ENCODE data around the gene FBXO39. TPM values are rescaled to one million over a fixed set of nuclear protein-coding genes. Genes with fewer than 3 reads are reported as not detected.
A peak's percentile ranks its signal among the peaks of the same experiment; 100 is the strongest.

Gene FBXO39
- total RNA-seq, 2 donors from 2014 or later, result 0.18 to 0.29 TPM

GRCh38 chr17:6789146-6789545 lies 13.1 kb downstream of the FBXO39 start:
- Mint-ChIP-seq H3K27me3 (ENCODE audit: insufficient read depth) (peaks cover 77% of the 10 kb centered on the region), H3K36me3 (ENCODE audit: low read depth) (no peaks in the 10 kb centered on the region)
- WGBS, 2 experiments (ENCODE audit: insufficient coverage in 1 of 2, insufficient read length in 1 of 2), result 80 to 93% methylated on average over 1 to 4 of the region's 4 CpGs

DNA sequence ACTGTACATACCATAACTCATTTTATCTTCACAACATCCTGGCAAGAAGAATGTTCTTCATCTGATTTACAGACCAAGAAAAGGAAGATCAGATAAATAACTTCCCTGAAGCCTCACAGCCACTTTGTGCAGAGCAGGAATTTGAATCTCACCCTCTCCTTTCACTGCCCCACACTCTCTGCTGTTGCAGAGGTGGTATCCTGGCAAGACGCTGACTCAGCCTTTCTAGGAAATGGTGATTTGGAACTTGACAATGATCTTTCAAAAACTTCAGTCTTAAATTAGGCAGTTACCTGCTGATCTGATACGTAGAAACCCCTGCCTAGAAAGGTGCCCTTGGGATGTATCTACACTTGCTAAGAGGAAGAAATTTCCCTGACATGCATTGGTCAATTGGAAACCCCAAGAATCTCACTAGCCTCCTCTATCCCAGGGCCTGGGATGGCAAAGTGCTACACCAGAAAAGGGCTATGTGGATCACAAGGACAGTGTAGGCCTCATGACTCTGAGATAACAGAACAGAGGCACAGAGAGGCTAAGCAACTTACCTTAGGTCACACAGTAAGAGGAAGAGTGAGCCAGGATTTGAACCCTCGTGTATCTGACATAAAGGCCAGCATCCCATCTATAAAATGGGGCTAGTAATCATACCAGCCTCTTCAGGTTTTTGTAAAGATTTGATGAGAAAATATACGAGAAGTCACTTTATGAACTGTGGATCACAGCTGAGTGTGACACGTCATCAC lies 17.9 kb downstream of the FBXO39 start:
- H3K4me3 ChIP-seq (ENCODE audit: low read length), result no peak overlapping the region
- H3K27me3 ChIP-seq (ENCODE audit: control insufficient read depth, insufficient read depth, low read length, poor library complexity, severe bottlenecking), result peaks cover 40% of the 10 kb centered on the region
- WGBS, 2 experiments (ENCODE audit: insufficient coverage in 1 of 2, insufficient read length in 1 of 2), result 82 to 89% methylated on average over 5 of the region's 5 CpGs
- Mint-ChIP-seq H3K27me3 (ENCODE audit: insufficient read depth) (peaks cover 50% of the 10 kb centered on the region), H3K4me3 (no peak overlapping the region), H3K27ac (no peak overlapping the region), H3K9me3 (no peaks in the 10 kb centered on the region), H3K36me3 (ENCODE audit: low read depth) (no peaks in the 10 kb centered on the region), H3K4me1 (peaks cover 40% of the 10 kb centered on the region)
- no peak overlapping the region for H3K9ac ChIP-seq (ENCODE audit: extremely low read depth, low read length, poor library complexity, severe bottlenecking)
- no peak overlapping the region for H3K27ac ChIP-seq (ENCODE audit: low read depth, low read length)
- DNase-seq, result no peak
- peaks cover 11% of the 10 kb centered on the region for H3K4me1 ChIP-seq (ENCODE audit: control insufficient read depth, insufficient read depth, low read length)
- no peaks in the 10 kb centered on the region for H3K9me3 ChIP-seq (ENCODE audit: control insufficient read depth, low read length)
- TF ChIP-seq, protein P1, sequence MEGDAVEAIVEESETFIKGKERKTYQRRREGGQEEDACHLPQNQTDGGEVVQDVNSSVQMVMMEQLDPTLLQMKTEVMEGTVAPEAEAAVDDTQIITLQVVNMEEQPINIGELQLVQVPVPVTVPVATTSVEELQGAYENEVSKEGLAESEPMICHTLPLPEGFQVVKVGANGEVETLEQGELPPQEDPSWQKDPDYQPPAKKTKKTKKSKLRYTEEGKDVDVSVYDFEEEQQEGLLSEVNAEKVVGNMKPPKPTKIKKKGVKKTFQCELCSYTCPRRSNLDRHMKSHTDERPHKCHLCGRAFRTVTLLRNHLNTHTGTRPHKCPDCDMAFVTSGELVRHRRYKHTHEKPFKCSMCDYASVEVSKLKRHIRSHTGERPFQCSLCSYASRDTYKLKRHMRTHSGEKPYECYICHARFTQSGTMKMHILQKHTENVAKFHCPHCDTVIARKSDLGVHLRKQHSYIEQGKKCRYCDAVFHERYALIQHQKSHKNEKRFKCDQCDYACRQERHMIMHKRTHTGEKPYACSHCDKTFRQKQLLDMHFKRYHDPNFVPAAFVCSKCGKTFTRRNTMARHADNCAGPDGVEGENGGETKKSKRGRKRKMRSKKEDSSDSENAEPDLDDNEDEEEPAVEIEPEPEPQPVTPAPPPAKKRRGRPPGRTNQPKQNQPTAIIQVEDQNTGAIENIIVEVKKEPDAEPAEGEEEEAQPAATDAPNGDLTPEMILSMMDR (conservative IDR thresholded peaks at IDR 0.05), result no peak
- H3K36me3 ChIP-seq (ENCODE audit: control insufficient read depth, insufficient read depth, low read length), result no peaks in the 10 kb centered on the region

More at GRCh38 chr17:6789146-6789545, 13.1 kb downstream of the FBXO39 start:
- H3K27me3 ChIP-seq (ENCODE audit: control insufficient read depth, insufficient read depth, low read length, poor library complexity, severe bottlenecking), result peaks cover 57% of the 10 kb centered on the region
- H3K9me3 ChIP-seq (ENCODE audit: control insufficient read depth, low read length), result no peaks in the 10 kb centered on the region
- no peaks in the 10 kb centered on the region for H3K4me1 ChIP-seq (ENCODE audit: control insufficient read depth, insufficient read depth, low read length)
- peaks cover 5% of the 10 kb centered on the region for H3K4me1 Mint-ChIP-seq
- no peak overlapping the region for H3K27ac ChIP-seq (ENCODE audit: low read depth, low read length)
- no peak overlapping the region for H3K9ac ChIP-seq (ENCODE audit: extremely low read depth, low read length, poor library complexity, severe bottlenecking)
- no peak overlapping the region for H3K27ac Mint-ChIP-seq
- TF ChIP-seq, protein P1 (conservative IDR thresholded peaks at IDR 0.05), result no peak
- H3K4me3 Mint-ChIP-seq, result no peak overlapping the region
- no peaks in the 10 kb centered on the region for H3K9me3 Mint-ChIP-seq
- no peaks in the 10 kb centered on the region for H3K36me3 ChIP-seq (ENCODE audit: control insufficient read depth, insufficient read depth, low read length)
- H3K4me3 ChIP-seq (ENCODE audit: low read length), result no peak overlapping the region
- DNase-seq, result no peak

DNA sequence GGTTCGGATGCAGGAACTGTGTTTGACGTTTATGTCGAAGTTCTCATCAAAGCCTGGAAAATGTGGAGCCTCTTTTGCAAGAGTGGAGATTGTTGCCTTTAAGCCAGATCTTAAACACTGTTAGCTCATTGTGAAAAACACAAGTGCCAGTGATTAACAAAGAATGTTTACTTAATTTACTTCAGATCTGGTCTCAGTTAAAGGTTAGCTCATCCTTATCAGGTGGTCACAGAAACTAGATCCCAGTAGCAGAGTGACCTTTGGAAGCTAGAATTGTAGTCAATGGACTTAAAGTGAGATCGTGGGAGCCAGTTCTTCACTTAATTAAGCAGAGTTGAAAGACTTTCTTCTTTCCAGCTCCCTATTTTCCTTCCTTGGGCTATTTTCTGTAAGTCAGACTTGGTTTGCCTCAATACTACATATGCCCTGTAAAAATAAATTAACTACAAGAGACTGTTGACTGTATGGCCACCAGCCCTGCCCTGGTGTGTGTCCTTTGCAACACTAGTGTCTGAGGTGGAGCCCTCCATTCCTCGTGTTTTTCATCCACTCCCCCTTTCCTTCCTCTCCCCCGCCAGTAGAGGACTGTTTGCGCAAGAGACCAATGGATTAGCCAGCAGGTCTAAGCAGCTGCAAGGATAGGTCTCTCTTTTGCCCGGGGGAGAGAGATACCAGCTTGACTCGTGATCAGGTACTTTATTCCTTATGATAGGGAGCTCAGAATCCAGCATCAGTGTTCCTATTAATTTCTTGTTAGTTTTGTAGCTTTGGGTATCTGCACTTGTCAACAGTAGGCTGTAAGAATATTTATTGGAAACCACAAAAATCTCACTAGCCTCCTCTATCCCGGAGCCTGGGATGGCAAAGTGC lies 20.2 kb downstream of the FBXO39 start:
- H3K4me3 Mint-ChIP-seq, result peak overlapping the region; percentile 30

More for the DNA sequence above, 20.2 kb downstream of the FBXO39 start:
- H3K4me3 ChIP-seq (ENCODE audit: low read length), result peak overlapping the region; percentile 16
- H3K4me1 Mint-ChIP-seq, result peaks cover 56% of the 10 kb centered on the region
- H3K27ac Mint-ChIP-seq, result peak overlapping the region; percentile 96
- no peaks in the 10 kb centered on the region for H3K36me3 ChIP-seq (ENCODE audit: control insufficient read depth, insufficient read depth, low read length)
- WGBS, 2 experiments (ENCODE audit: insufficient coverage in 1 of 2, insufficient read length in 1 of 2), result 58 to 73% methylated on average over 8 to 10 of the region's 10 CpGs
- H3K9me3 ChIP-seq (ENCODE audit: control insufficient read depth, low read length), result no peaks in the 10 kb centered on the region
- H3K27me3 Mint-ChIP-seq (ENCODE audit: insufficient read depth), result peaks cover 29% of the 10 kb centered on the region
- H3K27ac ChIP-seq (ENCODE audit: low read depth, low read length), result peak overlapping the region; percentile 15
- peaks cover 19% of the 10 kb centered on the region for H3K27me3 ChIP-seq (ENCODE audit: control insufficient read depth, insufficient read depth, low read length, poor library complexity, severe bottlenecking)
- H3K9me3 Mint-ChIP-seq, result no peaks in the 10 kb centered on the region
- H3K4me1 ChIP-seq (ENCODE audit: control insufficient read depth, insufficient read depth, low read length), result peaks cover 11% of the 10 kb centered on the region
- no peaks in the 10 kb centered on the region for H3K36me3 Mint-ChIP-seq (ENCODE audit: low read depth)
- TF ChIP-seq, protein P1 (conservative IDR thresholded peaks at IDR 0.05), result peak; percentile 49
- DNase-seq, result peak; percentile 62
- H3K9ac ChIP-seq (ENCODE audit: extremely low read depth, low read length, poor library complexity, severe bottlenecking), result peak overlapping the region; percentile 28

Measured in endodermal cell (in vitro differentiated cells).